Cortex of kidney (tissue), 1 donor: ENCODE data around the gene PLXNB3.

Source experiments
- DNase-seq: peaks from one replicate; lab custom pipeline; 2025; lab: John Stamatoyannopoulos, UW

Gene PLXNB3

DNA sequence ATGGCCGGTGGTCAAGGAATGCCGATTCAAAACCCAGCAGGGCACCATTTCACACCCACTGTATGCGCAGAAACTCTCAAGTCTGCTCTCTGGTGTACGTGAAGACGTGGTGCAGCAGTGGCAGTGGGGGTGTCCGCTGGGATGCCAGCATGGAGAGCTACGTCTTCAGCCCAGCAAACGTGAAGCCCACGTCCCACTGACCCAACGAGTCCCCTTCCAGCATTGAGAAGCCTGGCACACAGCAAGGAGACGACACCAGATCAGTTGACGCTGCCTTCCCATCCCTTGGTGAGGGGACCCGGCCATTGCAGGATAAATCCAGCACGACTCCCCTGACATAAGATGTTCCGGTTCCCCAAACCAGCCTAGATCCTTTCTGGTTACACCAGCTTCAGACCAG is 2.2 kb upstream of the PLXNB3 start:
- no peak for DNase-seq

DNA sequence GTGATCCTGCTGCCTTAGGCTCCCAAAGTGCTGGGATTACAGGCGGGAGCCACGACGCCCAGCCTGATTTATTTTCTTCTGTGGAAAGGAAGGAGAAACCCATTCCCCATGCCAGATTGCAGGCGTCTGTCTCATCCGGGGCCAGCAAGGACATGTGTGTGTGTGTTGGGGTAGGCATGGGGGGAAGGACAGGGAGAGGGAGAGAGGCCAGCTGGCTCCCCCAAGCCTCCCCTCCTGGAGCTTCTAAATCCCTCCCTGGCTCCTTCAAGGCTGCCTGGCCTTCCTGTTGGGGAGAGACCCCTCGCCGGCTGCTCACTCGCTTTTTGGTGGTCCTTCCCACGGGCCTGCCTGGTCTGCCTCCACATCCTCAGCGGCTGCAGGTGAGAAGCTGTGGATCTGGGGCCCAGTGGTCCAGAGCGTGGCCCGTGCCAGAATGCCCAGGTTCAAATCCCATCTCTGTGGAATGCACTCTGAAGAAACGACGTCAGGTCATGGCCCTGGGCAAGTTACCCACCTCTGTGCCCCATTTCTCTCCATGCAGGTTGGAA is 1.3 kb upstream of the PLXNB3 start:
- no peak for DNase-seq

DNA sequence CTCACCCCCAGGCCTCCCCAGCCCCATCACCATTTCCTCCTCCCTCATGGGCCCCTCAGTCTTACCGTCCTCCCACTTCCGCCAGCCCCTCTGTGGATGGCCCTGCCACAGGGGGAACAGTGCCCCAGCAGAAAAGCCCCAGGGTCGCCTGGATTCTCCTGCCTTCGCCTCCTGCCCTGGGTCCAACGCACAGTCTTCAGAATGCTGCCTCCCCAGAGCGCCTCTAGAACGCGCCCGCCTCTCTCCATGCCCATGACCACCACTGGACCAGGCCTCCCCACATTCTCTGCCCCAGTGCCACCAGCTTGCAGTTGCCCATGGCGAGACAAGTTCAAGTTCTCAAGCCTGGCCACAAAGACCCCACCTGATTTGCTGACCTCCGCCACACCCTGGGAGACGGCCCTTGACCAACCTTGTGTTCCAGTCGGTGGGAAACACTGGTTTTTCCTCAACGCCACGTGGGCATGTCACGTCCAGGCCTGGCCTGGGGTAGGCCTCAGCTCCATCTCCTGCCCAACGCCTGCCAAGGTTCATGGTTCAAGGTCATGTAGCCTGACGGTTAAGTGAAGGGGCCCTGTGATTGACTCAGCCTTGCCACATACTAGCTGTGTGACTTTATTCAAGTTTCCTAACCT is 634 bp upstream of the PLXNB3 start:
- DNase-seq: no peak

DNA sequence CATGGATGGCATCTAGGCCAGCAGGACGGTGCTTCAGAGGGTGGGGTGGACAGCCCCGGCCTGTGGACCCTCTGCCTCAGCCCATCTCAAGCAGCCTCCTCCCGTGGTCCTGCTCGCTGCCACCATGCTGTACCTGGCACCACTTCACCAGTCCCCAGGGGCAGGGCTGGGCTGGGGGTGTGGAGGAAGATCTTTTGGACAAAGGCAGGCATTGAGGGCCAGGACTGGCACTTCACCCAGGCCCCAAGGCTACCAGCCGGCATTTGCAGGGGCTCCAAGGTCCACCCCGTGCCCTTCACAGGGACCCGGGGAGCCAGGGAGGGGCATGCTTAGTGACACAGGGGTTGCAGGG is 713 bp downstream of the PLXNB3 start:
- no peak for DNase-seq

DNA sequence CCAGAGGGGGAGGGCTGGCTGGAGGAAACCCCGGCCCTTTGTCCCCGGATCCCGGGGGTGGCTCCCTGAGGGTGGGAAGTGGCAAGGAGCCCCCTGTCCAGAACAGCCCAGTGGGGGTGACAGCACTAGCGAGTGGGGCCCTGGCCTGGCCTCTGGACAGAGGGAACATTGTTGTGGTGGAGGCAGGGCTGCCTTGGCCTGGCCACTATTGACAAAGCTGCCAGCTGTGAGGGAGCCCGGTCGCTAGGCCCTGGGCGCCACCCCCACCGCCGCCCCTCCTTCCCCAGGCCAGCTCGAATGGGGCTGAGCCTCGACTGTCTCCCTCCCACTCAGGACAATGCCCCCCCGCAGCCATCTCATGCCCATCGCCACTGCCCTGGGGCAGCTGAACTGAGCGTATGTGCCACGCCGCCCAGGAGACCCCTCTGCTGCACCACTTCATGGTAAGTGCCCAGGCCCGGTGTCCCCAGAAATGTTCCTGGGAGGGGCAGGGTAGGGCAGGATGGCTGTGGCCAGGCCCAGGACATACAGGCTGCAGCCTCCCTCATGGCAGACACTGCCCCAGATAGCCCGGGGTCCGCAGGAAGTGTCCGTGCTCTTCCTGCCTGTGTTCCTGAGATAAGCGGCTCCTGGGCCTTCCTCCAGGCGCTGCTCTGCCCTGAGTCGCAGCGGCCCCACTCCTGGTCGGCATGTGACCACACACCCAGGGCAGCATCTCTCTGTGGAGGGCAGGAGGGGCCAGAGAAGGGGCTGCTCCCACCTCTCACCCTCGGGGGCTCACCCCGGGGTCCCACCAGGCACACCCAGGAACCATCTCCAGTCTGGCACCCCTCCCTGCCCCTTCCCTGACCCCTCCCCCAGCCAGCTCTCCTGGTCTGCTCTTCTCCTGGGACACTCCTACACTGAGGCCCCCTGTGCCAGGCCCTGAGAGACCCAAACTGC is 1.4 kb downstream of the PLXNB3 start:
- DNase-seq: no peak

DNA sequence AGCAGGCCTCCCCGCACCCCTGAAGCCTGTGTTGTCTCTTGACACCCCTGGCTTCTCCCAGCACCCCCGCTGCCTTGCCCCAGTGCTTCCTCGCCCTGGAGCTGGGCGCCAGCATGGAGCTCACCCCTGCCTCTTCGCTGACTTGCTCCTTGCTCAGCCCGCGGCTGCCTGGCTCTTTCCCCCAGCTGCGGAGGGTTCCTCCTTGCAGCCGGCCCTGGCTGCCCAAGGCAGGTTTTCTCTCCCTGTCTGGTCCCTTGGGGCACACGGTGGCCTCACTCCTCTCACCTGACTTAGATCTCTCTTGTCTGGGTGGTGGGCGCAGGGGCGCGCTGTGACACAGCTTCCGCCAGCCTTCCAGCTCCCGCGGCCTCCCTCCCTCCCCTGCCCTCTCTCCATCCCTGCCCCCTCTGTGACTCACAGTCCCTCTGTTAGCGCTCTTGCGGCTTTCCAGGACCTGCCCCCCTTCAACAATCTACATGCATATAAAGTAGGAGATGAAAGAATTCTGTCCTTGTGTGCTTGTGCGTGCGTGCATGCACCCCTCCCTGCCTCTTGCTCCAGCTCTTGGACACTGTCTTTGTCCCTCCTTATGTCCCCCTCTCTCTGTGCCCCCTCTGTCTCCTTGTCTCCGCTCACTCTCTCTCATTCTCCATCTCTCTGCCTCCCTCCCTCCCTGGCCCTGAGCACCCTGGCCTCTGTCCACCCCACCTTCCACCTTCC is 2.2 kb downstream of the PLXNB3 start:
- no peak for DNase-seq

DNA sequence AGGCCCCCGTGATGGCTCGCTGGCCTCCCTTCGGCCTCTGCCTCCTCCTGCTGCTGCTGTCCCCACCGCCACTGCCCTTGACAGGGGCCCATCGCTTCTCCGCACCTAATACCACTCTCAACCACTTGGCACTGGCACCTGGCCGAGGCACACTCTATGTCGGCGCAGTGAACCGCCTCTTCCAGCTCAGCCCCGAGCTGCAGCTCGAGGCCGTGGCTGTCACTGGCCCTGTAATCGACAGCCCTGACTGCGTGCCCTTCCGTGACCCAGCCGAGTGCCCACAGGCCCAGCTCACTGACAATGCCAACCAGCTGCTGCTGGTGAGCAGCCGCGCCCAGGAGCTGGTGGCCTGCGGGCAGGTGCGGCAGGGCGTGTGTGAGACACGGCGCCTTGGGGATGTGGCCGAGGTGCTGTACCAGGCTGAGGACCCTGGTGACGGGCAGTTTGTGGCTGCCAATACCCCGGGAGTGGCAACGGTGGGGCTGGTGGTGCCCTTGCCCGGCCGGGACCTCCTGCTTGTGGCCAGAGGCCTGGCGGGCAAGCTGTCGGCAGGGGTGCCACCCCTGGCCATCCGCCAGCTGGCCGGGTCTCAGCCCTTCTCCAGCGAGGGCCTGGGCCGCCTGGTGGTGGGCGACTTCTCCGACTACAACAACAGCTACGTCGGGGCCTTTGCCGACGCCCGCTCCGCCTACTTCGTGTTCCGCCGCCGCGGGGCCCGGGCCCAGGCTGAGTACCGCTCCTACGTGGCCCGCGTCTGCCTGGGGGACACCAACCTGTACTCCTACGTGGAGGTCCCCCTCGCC is 3.0 kb downstream of the PLXNB3 start:
- no peak for DNase-seq

DNA sequence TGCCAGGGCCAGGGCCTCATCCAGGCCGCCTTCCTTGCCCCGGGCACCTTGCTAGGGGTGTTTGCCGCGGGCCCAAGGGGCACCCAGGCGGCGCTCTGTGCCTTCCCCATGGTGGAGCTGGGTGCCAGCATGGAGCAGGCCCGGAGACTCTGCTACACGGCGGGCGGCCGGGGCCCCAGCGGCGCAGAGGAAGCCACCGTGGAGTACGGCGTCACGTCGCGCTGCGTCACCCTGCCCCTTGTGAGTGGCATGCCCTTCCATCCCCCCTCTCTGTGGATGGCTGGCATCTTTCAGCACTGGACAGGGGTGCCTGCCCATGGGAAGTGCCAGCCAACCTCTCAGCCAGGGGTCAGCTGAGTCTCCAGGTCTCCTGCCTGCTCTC is 3.6 kb downstream of the PLXNB3 start:
- no peak for DNase-seq

DNA sequence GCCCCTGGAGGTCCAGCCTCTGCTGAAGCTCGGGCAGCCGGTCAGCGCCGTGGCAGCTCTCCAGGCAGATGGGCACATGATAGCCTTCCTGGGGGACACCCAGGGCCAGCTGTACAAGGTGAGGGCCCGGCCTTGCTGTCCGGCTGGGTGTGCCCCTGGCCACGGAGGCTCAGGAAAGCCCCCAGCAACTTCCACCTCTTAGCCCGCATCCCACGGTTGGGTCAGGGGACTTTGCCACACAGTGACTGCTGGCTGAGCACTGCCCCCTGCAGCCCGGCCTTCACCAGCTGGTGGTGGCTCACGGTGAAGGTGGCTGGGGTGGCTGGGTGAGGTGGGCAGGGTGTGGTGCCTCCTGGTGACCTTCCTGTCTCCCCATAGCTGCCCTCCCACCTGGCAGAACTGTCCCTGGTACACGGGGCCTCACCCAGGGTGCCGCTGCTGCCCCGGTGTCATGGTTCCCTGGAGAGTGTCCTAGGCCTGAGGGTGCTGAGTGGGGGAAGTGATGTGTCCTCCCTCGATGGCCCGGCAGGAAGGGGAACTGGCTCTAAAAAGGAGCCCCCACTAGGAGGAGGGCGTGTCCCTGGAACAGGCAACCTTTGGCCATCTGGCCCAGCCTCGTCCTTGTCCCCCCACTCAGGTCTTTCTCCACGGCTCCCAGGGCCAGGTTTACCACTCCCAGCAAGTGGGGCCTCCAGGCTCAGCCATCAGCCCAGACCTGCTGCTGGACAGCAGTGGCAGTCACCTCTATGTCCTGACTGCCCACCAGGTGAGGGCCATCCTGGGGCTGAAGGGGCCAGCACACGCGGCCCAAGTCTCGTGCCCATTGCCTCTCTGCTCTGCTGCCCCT is 4.5 kb downstream of the PLXNB3 start:
- DNase-seq: no peak

DNA sequence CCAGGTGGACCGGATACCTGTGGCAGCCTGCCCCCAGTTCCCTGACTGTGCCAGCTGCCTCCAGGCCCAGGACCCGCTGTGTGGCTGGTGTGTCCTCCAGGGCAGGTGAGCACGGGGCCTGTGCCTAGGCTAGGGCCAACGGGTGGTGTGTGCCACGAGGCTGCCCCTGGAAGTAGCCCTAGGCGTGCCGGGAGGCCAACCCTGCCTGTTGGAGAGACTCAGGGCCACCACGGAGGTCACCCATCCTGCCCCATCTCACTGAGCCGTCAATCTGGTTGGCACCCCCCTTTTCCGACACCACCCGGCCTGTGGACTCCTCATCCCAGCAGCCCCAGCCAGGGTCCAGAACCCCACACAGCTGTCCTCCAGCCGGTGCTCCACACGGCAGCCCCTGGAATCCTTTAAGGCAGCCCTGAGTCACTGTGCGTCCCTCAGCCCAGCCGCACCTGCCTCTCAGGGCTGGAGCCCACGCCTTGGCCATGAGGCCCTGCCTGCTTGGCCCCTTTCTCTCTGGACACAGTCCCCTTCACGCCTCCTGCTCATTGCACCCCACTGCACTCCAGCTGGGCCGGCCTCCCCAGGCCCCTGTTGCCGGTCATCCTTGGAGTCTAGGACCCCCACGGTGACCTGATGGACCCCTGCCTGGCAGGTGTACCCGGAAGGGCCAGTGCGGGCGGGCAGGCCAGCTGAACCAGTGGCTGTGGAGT is 5.3 kb downstream of the PLXNB3 start:
- no peak for DNase-seq

DNA sequence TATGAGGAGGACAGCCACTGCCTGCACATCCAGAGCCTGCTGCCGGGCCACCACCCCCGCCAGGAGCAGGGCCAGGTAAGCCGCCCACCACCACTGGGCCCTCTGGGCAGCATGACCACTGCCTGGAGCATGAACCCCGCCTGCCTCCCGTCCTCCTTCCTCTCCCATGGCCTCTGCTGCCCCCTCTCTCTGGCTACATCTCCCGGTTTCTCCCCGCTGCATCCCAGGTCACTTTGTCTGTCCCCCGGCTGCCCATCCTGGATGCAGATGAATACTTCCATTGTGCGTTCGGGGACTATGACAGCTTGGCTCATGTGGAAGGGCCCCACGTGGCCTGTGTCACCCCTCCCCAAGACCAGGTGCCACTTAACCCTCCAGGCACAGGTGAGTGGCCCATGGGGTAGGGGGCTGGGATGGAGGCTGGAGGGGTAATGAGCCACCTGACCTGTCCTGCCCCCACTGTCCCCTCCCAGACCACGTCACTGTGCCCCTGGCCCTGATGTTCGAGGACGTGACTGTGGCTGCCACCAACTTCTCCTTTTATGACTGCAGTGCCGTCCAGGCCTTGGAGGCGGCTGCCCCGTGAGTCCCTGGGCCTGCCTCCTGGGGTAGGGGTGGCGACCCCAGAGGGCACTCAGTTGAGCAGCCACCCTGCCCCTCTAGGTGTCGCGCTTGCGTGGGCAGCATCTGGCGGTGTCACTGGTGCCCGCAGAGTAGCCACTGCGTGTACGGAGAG is 6.0 kb downstream of the PLXNB3 start:
- no peak for DNase-seq

DNA sequence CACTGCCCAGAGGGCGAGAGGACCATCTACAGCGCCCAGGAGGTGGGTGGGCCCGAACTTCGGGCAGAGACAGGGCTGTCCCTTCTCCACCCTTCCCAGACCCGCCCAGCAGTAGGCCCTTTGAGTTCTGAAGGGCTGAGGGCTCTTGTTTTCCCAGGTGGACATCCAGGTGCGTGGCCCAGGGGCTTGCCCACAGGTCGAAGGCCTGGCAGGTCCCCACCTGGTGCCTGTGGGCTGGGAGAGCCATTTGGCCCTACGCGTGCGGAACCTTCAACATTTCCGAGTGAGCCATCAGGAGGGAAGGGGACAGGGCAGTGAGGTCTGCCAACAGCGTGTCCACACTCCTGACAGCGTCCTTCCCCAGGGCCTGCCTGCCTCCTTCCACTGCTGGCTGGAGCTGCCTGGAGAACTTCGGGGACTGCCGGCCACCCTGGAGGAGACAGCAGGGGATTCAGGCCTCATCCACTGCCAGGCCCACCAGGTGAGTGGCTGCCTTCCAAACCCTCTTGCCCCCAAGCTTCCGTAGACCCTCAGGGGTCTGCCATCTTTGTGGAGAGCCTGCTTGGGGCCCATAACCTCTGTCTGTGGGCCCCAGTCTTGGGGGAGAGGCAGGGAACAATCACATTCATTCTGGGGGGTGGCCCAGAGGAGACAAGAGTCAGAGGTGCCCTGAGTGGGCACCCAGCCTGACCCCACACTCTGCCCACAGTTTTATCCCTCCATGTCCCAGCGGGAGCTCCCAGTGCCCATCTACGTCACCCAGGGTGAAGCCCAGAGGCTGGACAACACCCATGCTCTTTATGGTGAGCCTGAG is 6.8 kb downstream of the PLXNB3 start:
- no peak for DNase-seq

DNA sequence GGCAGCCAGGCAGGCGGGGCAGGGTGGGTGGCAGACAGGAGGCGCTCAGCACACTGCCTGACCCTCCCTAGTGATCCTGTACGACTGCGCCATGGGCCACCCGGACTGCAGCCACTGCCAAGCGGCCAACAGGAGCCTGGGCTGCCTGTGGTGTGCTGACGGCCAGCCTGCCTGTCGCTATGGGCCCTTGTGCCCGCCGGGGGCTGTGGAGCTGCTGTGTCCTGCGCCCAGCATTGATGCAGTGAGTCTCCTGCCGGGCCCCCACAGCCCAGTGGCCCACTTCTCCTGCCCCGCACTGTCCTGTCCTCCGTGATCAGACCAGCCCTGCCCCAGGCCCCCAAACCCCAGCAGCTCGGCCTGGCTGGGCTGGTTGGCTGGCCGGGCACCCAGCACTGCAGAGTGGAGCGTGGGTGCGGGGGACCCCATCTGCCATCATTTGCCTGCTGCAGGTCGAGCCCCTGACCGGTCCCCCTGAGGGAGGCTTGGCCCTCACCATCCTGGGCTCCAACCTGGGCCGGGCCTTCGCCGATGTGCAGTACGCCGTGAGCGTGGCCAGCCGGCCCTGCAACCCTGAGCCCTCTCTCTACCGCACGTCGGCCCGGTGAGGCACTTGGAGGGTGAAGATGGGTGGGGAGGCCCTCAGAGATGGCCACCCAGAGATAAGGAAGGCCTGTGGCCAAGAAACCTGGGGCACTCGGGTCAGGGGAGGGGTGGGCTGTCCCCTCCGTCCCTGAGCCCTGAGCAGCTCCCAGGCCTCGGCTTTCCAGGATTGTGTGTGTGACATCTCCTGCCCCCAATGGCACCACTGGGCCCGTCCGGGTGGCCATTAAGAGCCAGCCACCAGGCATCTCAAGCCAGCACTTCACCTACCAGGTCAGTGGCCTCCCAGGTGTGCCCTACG is 7.6 kb downstream of the PLXNB3 start:
- no peak for DNase-seq

DNA sequence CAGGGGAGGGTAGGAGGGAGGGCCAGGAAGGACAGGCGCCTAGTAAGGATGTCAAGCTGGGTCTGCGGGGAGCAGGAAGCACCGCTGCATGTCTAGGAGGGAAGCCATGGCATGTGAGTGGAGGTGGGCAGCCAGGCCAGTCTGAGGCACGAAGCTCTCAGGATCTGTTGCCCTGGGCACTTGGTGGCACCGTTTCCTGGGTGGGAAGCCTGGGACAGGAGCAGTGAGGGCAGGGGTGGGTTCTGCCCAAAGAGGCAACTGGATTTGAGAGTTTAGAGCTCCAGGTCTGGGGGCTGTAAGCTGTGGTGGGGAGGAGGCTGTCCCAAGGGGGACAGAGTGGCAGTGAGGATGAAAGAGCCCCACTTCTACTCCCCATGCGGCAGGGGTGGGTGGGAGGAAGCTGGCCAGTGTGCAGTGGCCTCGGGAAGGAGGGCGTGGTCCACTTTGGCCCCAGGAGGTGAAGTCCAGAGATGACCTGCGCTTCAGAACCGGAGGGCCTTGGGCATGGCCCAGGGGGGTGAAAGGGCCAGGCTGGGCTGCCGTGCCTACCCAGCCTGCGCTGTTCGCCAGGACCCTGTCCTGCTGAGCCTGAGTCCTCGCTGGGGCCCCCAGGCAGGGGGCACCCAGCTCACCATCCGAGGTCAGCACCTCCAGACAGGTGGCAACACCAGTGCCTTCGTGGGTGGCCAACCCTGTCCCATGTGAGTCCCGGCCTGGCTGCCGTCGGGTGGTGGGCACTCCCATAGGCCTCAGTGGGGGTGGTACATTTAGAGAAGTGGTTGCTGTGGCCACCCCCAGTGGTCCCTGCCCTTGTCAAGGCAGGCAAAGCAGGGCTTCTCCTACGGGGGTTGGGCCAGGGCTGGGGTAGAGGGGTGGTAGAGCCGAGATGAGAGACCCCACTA is 8.5 kb downstream of the PLXNB3 start:
- DNase-seq: no peak

DNA sequence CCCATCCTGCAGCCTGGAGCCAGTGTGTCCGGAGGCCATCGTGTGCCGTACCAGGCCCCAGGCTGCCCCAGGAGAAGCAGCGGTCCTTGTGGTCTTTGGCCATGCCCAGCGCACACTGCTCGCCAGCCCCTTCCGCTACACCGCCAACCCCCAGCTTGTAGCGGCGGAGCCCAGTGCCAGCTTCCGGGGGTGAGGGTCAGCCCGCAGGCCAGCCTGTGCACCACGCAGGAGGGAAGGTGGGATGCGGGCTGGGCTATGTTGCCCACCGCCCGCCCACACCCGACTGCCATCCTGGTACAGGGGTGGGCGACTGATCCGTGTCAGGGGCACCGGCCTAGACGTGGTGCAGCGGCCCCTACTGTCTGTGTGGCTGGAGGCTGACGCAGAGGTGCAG is 9.2 kb downstream of the PLXNB3 start:
- DNase-seq: no peak

DNA sequence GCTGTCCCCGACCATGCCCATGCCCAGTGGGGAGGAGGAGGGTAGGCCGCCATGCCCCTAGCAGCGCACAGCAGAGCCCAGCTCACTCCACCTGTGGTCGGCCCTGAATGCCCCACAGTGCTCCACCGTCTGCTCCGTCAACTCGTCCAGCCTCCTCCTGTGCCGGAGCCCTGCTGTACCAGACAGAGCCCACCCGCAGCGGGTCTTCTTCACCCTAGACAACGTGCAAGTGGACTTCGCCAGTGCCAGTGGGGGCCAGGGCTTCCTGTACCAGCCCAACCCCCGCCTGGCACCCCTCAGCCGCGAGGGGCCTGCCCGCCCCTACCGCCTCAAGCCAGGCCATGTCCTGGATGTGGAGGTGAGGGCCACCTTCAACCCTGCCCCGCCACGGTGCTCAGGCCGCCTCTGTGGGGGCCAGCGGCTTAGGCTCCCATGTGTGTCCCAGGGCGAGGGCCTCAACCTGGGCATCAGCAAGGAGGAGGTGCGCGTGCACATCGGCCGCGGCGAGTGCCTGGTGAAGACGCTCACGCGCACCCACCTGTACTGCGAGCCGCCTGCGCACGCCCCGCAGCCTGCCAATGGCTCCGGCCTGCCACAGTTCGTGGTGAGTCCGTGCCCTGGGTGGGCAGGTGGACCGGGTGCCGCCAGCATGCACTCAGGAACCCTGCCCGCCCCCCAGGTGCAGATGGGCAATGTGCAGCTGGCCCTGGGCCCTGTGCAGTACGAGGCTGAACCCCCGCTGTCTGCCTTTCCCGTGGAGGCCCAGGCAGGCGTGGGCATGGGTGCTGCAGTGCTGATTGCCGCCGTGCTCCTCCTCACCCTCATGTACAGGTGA is 9.9 kb downstream of the PLXNB3 start:
- DNase-seq: no peak
